Thyroid gland (tissue), 4 donors: Measurements from ENCODE around the gene ATG5.

Experiments used
- POLR2A ChIP-seq, 2 donors: fragments of 450-650 bp; IDR thresholded peaks; one replicate each; pipeline ENCODE4 v1.6.1; 2017; ENCODE audit warnings: antibody characterized with exemption in 2 of 2, mild to moderate bottlenecking in 2 of 2, moderate library complexity in 1 of 2
- TF ChIP-seq, protein P1 (sequence below), 6 experiments: fragments of 200-600 bp in 3 of 6; fragments of 450-650 bp in 3 of 6; sonication (generic) in 3 of 6; IDR thresholded peaks; one replicate each; pipeline ENCODE4 v1.5.1; 2016 to 2019; ENCODE audit warnings: antibody characterized with exemption in 6 of 6, mild to moderate bottlenecking in 2 of 6, inconsistent platforms in 1 of 6, moderate library complexity in 1 of 6

DNA sequence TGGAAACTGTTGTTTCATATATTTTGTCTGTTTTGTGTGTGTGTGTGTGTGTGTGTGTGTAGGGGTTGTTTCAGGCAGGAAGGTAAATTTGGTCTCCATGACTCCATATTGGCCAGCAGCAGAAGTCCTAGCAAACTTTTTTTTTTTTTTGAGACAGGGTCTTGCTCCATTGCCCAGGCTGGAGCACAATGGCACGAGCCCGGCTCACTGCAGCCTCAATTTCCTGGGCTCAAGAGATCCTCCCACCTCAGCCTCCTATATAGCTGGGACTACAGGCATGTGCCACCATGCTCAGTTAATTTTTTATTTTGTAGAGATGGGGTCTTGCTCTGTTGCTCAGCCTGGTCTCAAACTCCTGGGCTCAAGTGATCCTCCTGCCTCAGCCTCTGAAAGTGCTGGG, 163.7 kb downstream of the ATG5 start:
- TF ChIP-seq, protein P1, sequence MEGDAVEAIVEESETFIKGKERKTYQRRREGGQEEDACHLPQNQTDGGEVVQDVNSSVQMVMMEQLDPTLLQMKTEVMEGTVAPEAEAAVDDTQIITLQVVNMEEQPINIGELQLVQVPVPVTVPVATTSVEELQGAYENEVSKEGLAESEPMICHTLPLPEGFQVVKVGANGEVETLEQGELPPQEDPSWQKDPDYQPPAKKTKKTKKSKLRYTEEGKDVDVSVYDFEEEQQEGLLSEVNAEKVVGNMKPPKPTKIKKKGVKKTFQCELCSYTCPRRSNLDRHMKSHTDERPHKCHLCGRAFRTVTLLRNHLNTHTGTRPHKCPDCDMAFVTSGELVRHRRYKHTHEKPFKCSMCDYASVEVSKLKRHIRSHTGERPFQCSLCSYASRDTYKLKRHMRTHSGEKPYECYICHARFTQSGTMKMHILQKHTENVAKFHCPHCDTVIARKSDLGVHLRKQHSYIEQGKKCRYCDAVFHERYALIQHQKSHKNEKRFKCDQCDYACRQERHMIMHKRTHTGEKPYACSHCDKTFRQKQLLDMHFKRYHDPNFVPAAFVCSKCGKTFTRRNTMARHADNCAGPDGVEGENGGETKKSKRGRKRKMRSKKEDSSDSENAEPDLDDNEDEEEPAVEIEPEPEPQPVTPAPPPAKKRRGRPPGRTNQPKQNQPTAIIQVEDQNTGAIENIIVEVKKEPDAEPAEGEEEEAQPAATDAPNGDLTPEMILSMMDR (IDR thresholded peaks at IDR 0.05), result no peak
- no peak for TF ChIP-seq POLR2A (IDR thresholded peaks at IDR 0.05)
